ENCODE results near the gene HHIP.

DNA sequence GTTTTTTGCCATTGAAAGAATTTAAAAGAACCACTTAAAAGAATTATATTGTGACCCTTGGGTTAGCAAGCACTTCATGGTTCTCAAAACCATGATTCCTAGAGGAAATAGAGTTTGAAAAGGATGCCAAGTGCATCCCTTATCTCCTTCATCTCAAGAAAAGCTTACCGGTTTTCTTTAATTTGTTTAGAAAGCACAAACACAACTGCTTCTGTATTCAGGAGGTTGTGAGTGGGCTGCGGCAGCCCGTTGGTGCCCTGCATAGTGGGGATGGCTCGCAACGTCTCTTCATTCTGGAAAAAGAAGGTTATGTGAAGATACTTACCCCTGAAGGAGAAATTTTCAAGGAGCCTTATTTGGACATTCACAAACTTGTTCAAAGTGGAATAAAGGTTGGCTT, 13.5 kb downstream of the HHIP start:
- TF ChIP-seq, protein P1, sequence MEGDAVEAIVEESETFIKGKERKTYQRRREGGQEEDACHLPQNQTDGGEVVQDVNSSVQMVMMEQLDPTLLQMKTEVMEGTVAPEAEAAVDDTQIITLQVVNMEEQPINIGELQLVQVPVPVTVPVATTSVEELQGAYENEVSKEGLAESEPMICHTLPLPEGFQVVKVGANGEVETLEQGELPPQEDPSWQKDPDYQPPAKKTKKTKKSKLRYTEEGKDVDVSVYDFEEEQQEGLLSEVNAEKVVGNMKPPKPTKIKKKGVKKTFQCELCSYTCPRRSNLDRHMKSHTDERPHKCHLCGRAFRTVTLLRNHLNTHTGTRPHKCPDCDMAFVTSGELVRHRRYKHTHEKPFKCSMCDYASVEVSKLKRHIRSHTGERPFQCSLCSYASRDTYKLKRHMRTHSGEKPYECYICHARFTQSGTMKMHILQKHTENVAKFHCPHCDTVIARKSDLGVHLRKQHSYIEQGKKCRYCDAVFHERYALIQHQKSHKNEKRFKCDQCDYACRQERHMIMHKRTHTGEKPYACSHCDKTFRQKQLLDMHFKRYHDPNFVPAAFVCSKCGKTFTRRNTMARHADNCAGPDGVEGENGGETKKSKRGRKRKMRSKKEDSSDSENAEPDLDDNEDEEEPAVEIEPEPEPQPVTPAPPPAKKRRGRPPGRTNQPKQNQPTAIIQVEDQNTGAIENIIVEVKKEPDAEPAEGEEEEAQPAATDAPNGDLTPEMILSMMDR (conservative IDR thresholded peaks at IDR 0.05 in 1 of 2, IDR thresholded peaks at IDR 0.05 in 1 of 2; ENCODE audit: low read depth in 1 of 2, low read length in 2 of 2), result no peak
- no peak for TF ChIP-seq EZH2 (IDR thresholded peaks at IDR 0.05; ENCODE audit: low read length, missing control alignments)
